ENCODE measurements around the gene SLC25A14. TPM values are rescaled to one million over a fixed set of nuclear protein-coding genes. Genes with fewer than 3 reads are reported as not detected.
"Not testable (repeated sequence)": the region's sequence is repeated elsewhere in the genome, so short reads cannot be mapped to it uniquely, and the experiment has no call there.

Gene SLC25A14
- total RNA-seq, 2 donors from 2014 or later: 3.4 to 8.2 TPM

- TF ChIP-seq, protein P1, sequence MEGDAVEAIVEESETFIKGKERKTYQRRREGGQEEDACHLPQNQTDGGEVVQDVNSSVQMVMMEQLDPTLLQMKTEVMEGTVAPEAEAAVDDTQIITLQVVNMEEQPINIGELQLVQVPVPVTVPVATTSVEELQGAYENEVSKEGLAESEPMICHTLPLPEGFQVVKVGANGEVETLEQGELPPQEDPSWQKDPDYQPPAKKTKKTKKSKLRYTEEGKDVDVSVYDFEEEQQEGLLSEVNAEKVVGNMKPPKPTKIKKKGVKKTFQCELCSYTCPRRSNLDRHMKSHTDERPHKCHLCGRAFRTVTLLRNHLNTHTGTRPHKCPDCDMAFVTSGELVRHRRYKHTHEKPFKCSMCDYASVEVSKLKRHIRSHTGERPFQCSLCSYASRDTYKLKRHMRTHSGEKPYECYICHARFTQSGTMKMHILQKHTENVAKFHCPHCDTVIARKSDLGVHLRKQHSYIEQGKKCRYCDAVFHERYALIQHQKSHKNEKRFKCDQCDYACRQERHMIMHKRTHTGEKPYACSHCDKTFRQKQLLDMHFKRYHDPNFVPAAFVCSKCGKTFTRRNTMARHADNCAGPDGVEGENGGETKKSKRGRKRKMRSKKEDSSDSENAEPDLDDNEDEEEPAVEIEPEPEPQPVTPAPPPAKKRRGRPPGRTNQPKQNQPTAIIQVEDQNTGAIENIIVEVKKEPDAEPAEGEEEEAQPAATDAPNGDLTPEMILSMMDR (IDR thresholded peaks at IDR 0.05): no peak
- no peak overlapping the region for H3K27ac ChIP-seq
- H3K36me3 ChIP-seq: no peaks in the 10 kb centered on the region
- H3K9me3 ChIP-seq: peaks cover 0 to 8% of the 10 kb centered on the region in 2 donors
- DNase-seq (ENCODE audit: low spot score): no peak
- H3K4me3 ChIP-seq: no peak overlapping the region
- H3K27me3 ChIP-seq: no peaks in the 10 kb centered on the region
- no peaks in the 10 kb centered on the region for H3K4me1 ChIP-seq
These were observed 39.8 kb upstream of the SLC25A14 start for GRCh38 chrX:130300010-130300282.

DNA sequence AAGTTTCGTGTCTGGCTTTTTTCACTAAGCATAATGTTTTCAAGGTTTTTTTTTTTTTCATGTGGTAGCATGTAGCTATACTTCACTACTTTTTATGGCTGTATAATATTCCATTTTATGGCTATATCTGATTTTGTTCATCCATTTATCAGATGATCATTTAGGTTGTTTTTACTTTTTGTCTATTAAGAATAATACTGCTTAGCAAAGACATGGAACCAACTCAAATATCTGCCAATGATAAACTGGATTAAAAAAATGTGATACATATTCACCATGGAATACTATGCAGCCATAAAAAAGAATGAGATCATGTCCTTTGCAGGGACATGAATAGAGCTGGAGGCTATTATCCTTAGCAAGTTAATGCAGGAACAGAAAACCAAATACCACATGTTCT lies 38.3 kb upstream of the SLC25A14 start:
- DNase-seq (ENCODE audit: low spot score): no peak
- peaks cover 0 to 8% of the 10 kb centered on the region in 2 donors for H3K9me3 ChIP-seq
- no peaks in the 10 kb centered on the region for H3K36me3 ChIP-seq
- H3K4me1 ChIP-seq: no peaks in the 10 kb centered on the region
- no peak overlapping the region for H3K27ac ChIP-seq
- no peaks in the 10 kb centered on the region for H3K27me3 ChIP-seq
- H3K4me3 ChIP-seq: no peak overlapping the region
- TF ChIP-seq, protein P1 (IDR thresholded peaks at IDR 0.05): no peak

DNA sequence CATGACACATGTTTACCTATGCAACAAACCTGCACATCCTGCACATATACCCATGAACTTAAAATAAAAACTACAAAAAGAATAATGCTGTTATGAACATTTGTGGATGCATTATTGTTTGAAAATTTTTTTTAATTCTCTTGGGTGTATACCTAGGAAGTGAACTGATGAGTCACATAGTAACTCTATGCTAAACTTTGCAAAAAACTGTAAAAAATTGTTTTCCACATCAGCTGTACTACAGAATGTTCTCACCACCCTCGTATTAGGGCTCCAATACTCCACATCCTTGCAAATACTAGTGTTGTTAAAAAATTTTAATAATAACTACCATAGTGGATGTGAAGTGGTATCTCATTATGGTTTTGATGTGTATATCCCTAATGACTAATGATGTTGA lies 37.7 kb upstream of the SLC25A14 start:
- Histone ChIP-seq H3K4me1 (no peaks in the 10 kb centered on the region), H3K27me3 (no peaks in the 10 kb centered on the region), H3K9me3 (peaks cover 0 to 8% of the 10 kb centered on the region in 2 donors), H3K27ac (no peak overlapping the region), H3K36me3 (no peaks in the 10 kb centered on the region), H3K4me3 (no peak overlapping the region)
- no peak for DNase-seq (ENCODE audit: low spot score)
- TF ChIP-seq, protein P1 (IDR thresholded peaks at IDR 0.05): no peak

DNA sequence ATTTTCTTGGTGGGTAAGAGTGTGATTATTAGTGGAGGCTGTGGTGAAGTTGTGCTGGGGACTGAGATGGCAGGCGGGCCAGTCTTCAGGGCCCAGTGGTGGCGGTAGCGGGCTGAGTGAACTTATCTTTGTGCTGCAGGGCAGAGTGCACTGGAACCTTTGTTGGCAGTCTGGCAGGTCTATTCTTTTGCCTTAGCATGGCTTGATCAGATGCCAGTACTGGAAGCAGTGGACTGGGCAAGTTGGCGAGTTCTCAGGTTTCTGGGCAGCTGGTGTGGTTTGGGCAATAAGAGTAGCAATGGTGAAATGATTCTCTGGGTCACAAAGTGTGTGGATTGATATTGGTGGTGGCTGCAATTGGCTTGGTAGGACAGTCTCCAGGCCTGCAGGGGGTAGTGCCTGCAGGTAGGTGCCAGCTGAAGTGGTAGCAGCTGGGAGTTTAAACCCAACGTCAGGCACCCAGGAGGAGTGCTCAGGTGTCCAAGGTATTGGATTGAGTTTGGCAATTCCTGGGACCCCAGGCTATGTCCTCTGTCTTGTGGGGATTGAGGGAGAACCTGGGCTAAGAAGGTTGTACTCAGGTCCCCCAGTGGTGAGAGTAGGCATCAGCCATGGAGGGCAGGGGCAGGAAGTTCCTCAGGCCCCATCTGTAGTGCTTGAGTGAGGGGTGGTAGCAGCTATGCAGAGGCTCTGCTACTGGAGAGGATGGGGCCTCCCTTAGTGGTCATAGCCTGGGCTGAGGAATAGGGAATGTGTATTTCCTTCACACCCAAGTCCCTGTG lies 34.9 kb upstream of the SLC25A14 start:
- H3K9me3 ChIP-seq: peaks cover 0 to 8% of the 10 kb centered on the region in 2 donors
- H3K4me3 ChIP-seq: no peak overlapping the region
- H3K4me1 ChIP-seq: no peaks in the 10 kb centered on the region
- H3K27ac ChIP-seq: no peak overlapping the region
- TF ChIP-seq, protein P1 (IDR thresholded peaks at IDR 0.05): no peak
- no peak for DNase-seq (ENCODE audit: low spot score)
- H3K27me3 ChIP-seq: no peaks in the 10 kb centered on the region
- no peaks in the 10 kb centered on the region for H3K36me3 ChIP-seq

DNA sequence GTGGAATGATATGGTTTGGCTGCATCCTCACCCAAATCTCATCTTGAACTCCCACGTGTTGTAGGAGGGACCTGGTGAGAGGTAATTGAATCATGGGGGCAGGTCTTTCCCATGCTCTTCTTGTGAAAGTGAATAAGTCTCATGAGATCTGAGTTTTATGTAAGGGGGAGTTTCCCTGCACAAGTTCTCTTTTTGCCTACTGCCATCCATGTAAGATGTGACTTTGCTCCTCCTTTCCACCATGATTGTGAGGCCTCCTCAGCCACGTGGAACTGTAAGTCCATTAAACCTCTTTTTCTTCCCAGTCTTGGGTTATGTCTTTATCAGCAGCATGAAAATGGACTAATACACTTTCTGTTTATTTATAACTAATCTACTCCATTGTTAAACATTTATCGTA lies 19.8 kb upstream of the SLC25A14 start:
- not testable (repeated sequence) for H3K27ac ChIP-seq; H3K27me3 ChIP-seq; H3K4me1 ChIP-seq; DNase-seq (ENCODE audit: low spot score); H3K4me3 ChIP-seq; H3K9me3 ChIP-seq; H3K36me3 ChIP-seq

DNA sequence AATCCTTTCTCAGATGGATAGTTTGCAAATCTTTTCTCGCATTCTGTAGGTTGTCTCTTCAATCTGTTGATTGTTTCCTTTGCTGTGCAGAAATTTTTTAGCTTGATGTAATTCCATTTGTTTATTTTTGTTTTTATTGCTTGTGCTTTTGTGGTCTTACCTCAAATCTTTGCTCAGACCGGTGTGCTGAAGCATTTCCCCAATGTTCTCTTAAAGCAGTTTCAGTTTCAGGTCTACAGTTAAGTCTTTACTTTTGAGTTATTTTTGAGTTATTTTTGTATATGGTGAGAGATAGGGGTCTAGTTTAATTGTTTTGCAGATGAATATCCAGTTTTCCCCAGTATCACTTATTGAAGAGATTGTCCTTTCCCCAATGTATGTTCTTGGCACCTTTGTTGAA lies 18.2 kb upstream of the SLC25A14 start:
- no peaks in the 10 kb centered on the region for H3K36me3 ChIP-seq
- H3K9me3 ChIP-seq: no peaks in the 10 kb centered on the region
- TF ChIP-seq, protein P1 (IDR thresholded peaks at IDR 0.05): no peak
- no peak overlapping the region for H3K4me3 ChIP-seq
- no peaks in the 10 kb centered on the region for H3K27me3 ChIP-seq
- H3K27ac ChIP-seq: no peak overlapping the region
- DNase-seq (ENCODE audit: low spot score): no peak
- no peaks in the 10 kb centered on the region for H3K4me1 ChIP-seq
